ENCODE data around the gene SLC6A13. TPM values are rescaled to one million over a fixed set of nuclear protein-coding genes. Genes with fewer than 3 reads are reported as not detected.

Gene SLC6A13
- total and polyA plus RNA-seq, 2 donors (not counting 1 experiment from before 2014, with no cell fraction given) = 0.22 to 0.54 TPM

DNA sequence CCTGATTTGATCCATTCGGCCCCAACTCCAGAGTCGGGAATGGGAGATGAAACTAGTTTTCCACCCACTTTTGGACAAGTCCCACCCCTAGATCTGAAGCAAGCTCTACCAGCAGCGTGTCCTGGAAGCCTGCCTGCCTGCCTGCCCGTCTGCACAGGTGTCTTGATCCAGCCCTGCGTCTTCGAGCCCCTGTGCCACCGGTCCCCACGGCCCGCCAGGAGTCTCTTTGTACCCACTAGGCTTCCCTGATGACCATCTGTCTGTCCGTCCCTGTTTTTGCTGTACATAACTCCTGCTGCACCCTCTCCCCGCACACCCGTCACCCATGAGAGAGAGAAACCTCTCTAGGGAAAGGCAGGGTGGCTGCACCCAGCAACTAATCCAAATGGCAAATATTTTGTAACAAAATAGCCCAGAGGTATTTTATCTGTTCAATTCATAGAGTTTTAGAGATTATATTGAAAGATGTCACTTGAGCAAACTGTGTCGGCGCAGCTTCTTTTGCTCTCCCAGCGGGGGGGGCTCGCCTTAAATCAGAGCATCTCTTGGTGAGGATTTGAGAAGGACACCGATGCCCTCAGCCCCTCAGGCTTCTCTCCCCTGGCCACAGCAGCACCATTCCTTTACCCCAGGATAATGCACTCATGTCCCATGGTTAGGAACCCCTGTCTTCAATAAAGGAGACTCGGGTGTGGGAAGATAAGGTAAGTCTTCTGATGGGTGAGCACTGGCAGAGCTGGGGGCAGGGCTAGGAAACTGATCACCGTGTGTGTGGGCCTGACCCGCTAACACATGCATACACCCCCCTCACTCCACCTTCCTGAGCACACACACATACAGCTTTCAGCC lies 84.4 kb downstream of the SLC6A13 start:
- Mint-ChIP-seq H3K4me3 (no peak overlapping the region), H3K27me3 (peaks cover 22% of the 10 kb centered on the region), H3K27ac (no peak overlapping the region), H3K4me1 (peaks cover 7% of the 10 kb centered on the region), H3K9me3 (ENCODE audit: insufficient read depth) (no peaks in the 10 kb centered on the region)
- DNase-seq (no peak), ATAC-seq (ENCODE audit: low read depth) (no peak)
- Histone ChIP-seq H3K4me2 (replicated peaks; ENCODE audit: low read depth, low read length, poor library complexity, severe bottlenecking) (no peak overlapping the region), H3K4me1 (ENCODE audit: control insufficient read depth in 2 of 2, insufficient read depth in 2 of 2, low read length in 2 of 2) (peaks cover 0 to 6% of the 10 kb centered on the region in 2 donors), H3K4me3 (ENCODE audit: control extremely low read depth in 1 of 5, extremely low read depth in 1 of 5, insufficient read depth in 1 of 5, low read depth in 2 of 5, low read length in 4 of 5) (no peak overlapping the region), H3K9ac (ENCODE audit: low read length) (no peak overlapping the region), H3K36me3 (replicated peaks in 1 of 2; ENCODE audit: control extremely low read depth in 1 of 2, control insufficient read depth in 1 of 2, extremely low read depth in 1 of 2, insufficient read depth in 2 of 2, low read length in 1 of 2) (no peaks in the 10 kb centered on the region), H3K27me3 (replicated peaks in 1 of 4; ENCODE audit: control extremely low read depth in 1 of 4, control insufficient read depth in 3 of 4, insufficient read depth in 4 of 4, low read length in 3 of 4) (no peaks in the 10 kb centered on the region), H3K27ac (ENCODE audit: low read length in 2 of 2) (no peak overlapping the region), H2AFZ (ENCODE audit: insufficient read depth, low read depth, low read length, poor library complexity, severe bottlenecking) (no peak overlapping the region), H4K20me1 (ENCODE audit: control insufficient read depth, insufficient read depth, low read length, poor library complexity, severe bottlenecking) (no peaks in the 10 kb centered on the region), H3K9me3 (ENCODE audit: control extremely low read depth in 1 of 3, control insufficient read depth in 2 of 3, insufficient read depth in 1 of 3, low read length in 2 of 3) (no peaks in the 10 kb centered on the region), H3K79me2 (ENCODE audit: control insufficient read depth, insufficient read depth, low read length) (no peaks in the 10 kb centered on the region)
- ChIA-PET POLR2A (no interaction called here), CTCF (no interaction called here)
- WGBS (ENCODE audit: insufficient coverage) = 96% methylated on average over 7 of the region's 20 CpGs
- intact Hi-C loops (cut with micrococcal nuclease) = no loop called here
- TF ChIP-seq, protein P1, sequence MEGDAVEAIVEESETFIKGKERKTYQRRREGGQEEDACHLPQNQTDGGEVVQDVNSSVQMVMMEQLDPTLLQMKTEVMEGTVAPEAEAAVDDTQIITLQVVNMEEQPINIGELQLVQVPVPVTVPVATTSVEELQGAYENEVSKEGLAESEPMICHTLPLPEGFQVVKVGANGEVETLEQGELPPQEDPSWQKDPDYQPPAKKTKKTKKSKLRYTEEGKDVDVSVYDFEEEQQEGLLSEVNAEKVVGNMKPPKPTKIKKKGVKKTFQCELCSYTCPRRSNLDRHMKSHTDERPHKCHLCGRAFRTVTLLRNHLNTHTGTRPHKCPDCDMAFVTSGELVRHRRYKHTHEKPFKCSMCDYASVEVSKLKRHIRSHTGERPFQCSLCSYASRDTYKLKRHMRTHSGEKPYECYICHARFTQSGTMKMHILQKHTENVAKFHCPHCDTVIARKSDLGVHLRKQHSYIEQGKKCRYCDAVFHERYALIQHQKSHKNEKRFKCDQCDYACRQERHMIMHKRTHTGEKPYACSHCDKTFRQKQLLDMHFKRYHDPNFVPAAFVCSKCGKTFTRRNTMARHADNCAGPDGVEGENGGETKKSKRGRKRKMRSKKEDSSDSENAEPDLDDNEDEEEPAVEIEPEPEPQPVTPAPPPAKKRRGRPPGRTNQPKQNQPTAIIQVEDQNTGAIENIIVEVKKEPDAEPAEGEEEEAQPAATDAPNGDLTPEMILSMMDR (IDR thresholded peaks at IDR 0.05) = no peak
- TF ChIP-seq EZH2 (IDR thresholded peaks at IDR 0.05; ENCODE audit: borderline replicate concordance, insufficient read depth, low read depth, low read length, poor library complexity, severe bottlenecking) = no peak

DNA sequence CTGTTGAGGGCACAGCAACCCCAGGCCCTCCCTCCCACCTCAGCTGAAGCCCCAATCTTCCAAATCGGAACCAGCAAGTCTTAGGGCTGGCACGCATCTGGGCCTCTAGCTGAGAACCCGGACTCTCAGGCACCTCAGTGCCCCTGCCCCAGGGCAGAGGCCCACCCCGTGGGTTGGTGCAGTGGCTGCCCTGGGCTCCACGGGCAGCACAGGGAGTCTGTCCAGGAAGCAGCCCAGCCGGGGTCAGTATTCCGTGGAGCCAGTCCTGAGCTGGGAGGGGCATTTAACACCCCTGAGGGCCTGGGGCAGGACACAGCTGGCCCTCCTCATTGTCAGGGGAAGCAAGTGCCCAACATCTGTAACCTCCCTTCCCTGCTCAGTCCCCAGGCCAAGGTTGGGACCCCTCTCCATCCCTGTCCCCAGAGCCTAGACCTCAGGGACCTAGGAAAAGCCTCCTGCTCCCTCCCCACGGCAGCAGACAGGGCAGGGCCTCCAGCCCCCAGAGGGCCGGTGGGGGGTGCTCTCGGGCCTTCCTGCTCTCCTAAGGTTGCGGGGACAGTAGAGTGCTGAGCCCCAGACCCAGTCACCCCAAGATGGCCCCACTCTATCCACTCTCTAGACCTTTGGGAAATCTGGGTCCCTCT lies 85.2 kb downstream of the SLC6A13 start:
- TF ChIP-seq, protein P1 (IDR thresholded peaks at IDR 0.05) = no peak
- TF ChIP-seq EZH2 (IDR thresholded peaks at IDR 0.05; ENCODE audit: borderline replicate concordance, insufficient read depth, low read depth, low read length, poor library complexity, severe bottlenecking) = no peak
- intact Hi-C loops (cut with micrococcal nuclease) = no loop called here
- Mint-ChIP-seq H3K27me3 (peaks cover 27% of the 10 kb centered on the region), H3K4me3 (no peak overlapping the region), H3K9me3 (ENCODE audit: insufficient read depth) (no peaks in the 10 kb centered on the region), H3K4me1 (peaks cover 7% of the 10 kb centered on the region), H3K27ac (no peak overlapping the region)
- POLR2A ChIA-PET = no interaction called here
- ATAC-seq (ENCODE audit: low read depth) (no peak), DNase-seq (no peak)
- CTCF ChIA-PET = no interaction called here
- H3K27me3 ChIP-seq (replicated peaks in 1 of 4; ENCODE audit: control extremely low read depth in 1 of 4, control insufficient read depth in 3 of 4, insufficient read depth in 4 of 4, low read length in 3 of 4) = no peaks in the 10 kb centered on the region
- H3K9ac ChIP-seq (ENCODE audit: low read length) = no peak overlapping the region
- H3K4me3 ChIP-seq (ENCODE audit: control extremely low read depth in 1 of 5, extremely low read depth in 1 of 5, insufficient read depth in 1 of 5, low read depth in 2 of 5, low read length in 4 of 5) = no peak overlapping the region
- WGBS (ENCODE audit: insufficient coverage) = 87% methylated on average over 9 of the region's 11 CpGs
- no peaks in the 10 kb centered on the region for H3K9me3 ChIP-seq (ENCODE audit: control extremely low read depth in 1 of 3, control insufficient read depth in 2 of 3, insufficient read depth in 1 of 3, low read length in 2 of 3)
- H3K4me1 ChIP-seq (ENCODE audit: control insufficient read depth in 2 of 2, insufficient read depth in 2 of 2, low read length in 2 of 2) = peaks cover 0 to 6% of the 10 kb centered on the region in 2 donors
- H4K20me1 ChIP-seq (ENCODE audit: control insufficient read depth, insufficient read depth, low read length, poor library complexity, severe bottlenecking) = no peaks in the 10 kb centered on the region
- H3K79me2 ChIP-seq (ENCODE audit: control insufficient read depth, insufficient read depth, low read length) = no peaks in the 10 kb centered on the region
- no peak overlapping the region for H3K27ac ChIP-seq (ENCODE audit: low read length in 2 of 2)
- H3K4me2 ChIP-seq (replicated peaks; ENCODE audit: low read depth, low read length, poor library complexity, severe bottlenecking) = no peak overlapping the region
- no peak overlapping the region for H2AFZ ChIP-seq (ENCODE audit: insufficient read depth, low read depth, low read length, poor library complexity, severe bottlenecking)
- no peaks in the 10 kb centered on the region for H3K36me3 ChIP-seq (replicated peaks in 1 of 2; ENCODE audit: control extremely low read depth in 1 of 2, control insufficient read depth in 1 of 2, extremely low read depth in 1 of 2, insufficient read depth in 2 of 2, low read length in 1 of 2)

All from B cell (primary cell).